HG03439 (cell line): ENCODE results near the gene BCL2.
A peak's percentile ranks its signal among the peaks of the same experiment; 100 is the strongest.
"Not testable (repeated sequence)": the region's sequence is repeated elsewhere in the genome, so short reads cannot be mapped to it uniquely, and the experiment has no call there.

ENCODE experiments used
- ATAC-seq: cut with Tn5 transposase; IDR thresholded peaks from one replicate; pipeline ENCODE4 v1.9.1; 2021; ENCODE audit warnings: mild to moderate bottlenecking, moderate library complexity; ENCODE audit not compliant: unreplicated experiment

BCL2 gene

DNA sequence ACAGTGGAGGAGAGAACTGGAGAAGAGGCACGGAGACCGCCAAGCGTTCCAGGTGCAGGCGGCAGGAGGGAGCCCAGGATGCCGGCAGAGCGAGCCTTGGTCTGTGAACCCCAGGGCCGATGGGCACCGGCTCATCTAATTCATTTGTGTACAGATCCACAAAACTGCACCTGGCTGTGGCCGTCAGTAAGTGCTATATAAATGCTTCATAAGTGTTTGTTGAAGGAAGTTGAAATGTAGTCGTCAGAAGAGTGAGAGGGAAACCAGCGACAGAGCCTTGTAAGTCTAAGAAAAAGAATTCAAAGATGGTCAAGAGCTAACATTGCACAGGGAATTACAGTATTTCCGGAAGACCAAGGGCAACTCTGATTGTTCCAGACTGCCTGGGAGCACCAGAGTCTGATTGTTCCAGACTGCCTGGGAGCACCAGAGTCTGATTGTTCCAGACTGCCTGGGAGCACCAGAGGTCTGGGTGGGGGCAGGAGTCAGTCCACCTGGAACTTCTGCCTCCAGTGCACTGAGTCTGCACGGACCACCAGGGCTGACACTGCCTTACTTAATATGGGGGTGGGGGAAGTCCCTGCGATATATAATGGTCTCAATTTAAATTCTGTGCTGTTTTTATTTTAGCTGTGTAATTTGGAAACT lies 112.3 kb downstream of the BCL2 start:
- no peak for ATAC-seq

DNA sequence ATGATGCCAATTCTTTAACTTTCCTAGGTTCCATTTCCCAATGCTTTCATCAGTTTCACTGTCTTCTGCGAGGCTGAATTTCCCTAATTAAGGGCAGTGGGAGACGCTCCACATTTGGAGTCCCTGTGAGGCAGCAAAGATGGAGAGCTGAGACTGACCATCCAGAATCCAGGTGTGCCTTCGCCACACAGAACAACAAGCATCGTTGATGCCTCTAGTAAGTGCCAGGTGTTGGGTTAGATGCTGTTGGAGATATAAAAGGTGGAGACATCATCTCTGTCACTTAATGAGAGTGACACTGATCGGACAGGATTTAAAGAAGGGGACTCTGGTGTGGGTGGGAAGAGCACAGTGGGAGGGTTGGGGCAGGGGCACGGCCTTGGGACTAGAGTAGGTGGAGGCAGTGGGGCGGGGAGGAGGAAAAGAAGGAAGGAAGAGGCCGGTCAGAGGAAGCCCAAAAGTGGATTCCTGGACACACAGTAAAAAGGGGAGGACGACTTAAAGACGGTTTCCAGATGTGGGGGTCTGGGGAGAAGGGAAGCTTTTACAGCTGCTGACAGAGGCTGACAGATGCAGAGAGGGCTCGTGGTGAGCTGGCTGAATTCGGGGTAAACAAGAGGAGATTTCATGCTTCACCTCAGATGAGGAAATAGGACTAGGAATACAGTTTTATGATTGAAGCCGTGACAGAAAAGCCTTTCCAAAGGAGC lies 113.0 kb downstream of the BCL2 start:
- ATAC-seq: no peak

GRCh38 chr18:63205791-63206252 lies 113.7 kb downstream of the BCL2 start:
- no peak for ATAC-seq

DNA sequence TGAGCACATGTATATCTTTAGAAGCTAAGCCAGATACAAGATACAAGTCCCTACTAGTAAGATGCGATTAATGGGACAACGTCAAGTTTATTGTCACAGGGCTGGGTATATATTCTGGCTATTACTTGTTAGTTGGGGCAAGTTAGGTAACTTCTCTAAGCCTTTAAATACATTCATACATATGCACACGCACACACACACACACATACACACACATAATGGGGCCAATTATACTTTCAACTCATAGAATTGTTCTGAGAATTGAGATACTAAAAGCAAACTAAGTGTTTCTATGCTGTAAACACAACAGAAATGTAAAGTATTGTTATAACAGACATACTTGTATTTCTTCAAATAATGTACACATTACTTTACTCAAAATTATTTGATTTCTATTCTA lies 116.1 kb downstream of the BCL2 start:
- no peak for ATAC-seq

DNA sequence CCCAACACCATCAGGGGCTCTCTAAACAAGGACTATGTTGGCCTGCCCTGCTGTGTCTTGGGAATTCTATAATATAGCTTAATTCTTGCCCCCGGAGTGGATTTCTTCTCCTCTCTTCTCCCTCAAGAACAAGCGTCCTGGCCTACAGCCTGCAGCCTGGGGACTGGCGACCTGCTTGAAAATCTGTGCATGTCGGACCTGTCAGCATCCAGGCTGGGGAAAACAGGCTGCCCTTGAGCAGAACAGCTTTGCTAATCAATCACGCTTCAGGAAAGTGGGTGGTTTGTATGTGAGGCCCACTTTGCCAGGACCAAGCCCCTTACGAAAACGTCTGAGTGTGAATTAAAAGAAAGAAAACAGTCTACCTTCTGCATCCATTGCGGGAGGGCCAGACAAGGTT lies 116.7 kb downstream of the BCL2 start:
- no peak for ATAC-seq

DNA sequence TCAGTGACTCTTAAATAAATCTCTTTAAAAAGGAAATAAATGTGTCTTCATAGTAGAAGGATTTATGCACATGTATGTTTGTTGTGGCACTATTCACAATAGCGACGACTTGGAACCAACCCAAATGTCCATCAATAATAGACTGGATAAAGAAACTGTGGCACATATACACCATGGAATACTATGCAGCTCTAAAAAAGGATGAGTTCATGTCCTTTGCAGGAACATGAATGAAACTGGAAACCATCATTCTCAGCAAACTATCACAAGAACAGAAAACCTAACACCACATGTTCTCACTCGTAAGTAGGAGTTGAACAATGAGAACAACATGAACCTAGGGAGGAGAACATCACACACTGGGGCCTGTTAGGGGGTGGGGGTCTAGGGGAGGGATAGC lies 118.1 kb downstream of the BCL2 start:
- not testable (repeated sequence) for ATAC-seq

GRCh38 chr18:63199743-63200241 lies 119.8 kb downstream of the BCL2 start:
- no peak for ATAC-seq

- no peak for ATAC-seq
Observed at GRCh38 chr18:63198868-63199742, 120.5 kb downstream of the BCL2 start.

GRCh38 chr18:63198098-63198760 lies 121.3 kb downstream of the BCL2 start:
- ATAC-seq: no peak

- ATAC-seq: no peak
Observed at GRCh38 chr18:63197246-63197869, 122.2 kb downstream of the BCL2 start.

- no peak for ATAC-seq
Observed at GRCh38 chr18:63195326-63196159, 124.0 kb downstream of the BCL2 start.

- ATAC-seq: peak; percentile 47
Observed at GRCh38 chr18:63192885-63193349, 126.7 kb downstream of the BCL2 start.

GRCh38 chr18:63192126-63192884 lies 127.3 kb downstream of the BCL2 start:
- ATAC-seq: peak; percentile 16

GRCh38 chr18:63191413-63191812 lies 128.2 kb downstream of the BCL2 start:
- no peak for ATAC-seq

GRCh38 chr18:63190838-63191237 lies 128.7 kb downstream of the BCL2 start:
- ATAC-seq: not testable (repeated sequence)

DNA sequence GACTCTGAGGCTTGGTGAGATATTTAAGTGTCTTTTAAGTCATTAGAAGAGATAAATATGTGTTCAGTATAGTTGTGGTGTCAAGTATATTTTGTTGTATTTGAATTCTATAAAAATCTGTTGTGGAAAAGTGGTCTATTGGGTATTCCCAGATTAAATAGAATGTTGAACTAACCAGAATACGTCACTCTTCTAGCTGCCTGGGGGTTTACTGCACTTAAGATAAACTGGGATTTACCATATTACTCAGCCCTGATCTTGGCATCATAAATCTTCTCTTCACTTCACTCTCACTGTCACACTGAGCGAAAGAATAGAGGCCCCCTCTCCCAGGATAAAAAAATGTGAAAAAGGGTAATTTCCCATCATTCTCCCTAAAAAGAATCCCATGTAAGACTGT lies 129.8 kb downstream of the BCL2 start:
- ATAC-seq: no peak

GRCh38 chr18:63189041-63189440 lies 130.5 kb downstream of the BCL2 start:
- ATAC-seq: no peak

DNA sequence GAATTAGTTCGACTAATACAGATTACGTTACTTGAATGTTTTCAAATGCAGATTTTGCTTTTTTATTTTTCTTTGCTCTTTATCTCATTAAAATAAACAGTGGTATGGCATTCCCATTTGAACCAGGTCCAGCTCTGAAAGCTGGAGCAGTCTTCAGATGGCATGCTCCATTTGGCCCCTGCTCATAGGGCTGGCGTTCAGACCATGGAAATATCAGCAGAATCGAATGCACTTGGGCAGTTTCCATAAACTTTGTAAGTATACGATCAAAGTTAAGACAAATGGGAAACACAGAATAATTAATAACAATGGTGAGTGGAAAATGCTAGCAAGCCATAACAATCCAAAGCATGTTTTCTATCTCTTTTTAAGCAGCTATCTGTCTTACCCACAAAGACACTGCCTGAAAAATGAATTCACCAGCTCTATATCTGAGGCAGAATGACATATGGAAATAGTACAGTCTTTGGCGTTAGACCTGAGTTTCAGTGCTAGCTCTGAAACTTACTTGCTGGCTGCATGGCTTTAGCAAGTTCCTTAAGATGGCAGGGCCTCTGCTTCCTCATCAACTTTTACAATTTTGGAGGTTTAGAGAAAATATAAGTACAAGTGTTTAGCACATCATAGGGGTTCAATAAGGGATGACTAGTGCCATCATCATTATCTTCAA lies 131.6 kb downstream of the BCL2 start:
- no peak for ATAC-seq
